ENCODE results near the gene AVPR2.
A peak's percentile ranks its signal among the peaks of the same experiment; 100 is the strongest.

AVPR2 gene

GRCh38 chrX:153879741-153880439 is 24.6 kb upstream of the AVPR2 start:
- no CpG with 5 or more reads among the region's 12 CpGs for WGBS (ENCODE audit: insufficient coverage, insufficient read length)
- Histone ChIP-seq H3K27ac (ENCODE audit: low read length) (no peak overlapping the region), H3K27me3 (ENCODE audit: control insufficient read depth, insufficient read depth, low read length) (no peaks in the 10 kb centered on the region), H3K4me3 (ENCODE audit: low read length) (no peak overlapping the region), H3K36me3 (ENCODE audit: control insufficient read depth, insufficient read depth, low read length) (no peaks in the 10 kb centered on the region), H3K4me1 (ENCODE audit: control insufficient read depth, insufficient read depth, low read length) (peaks cover 15% of the 10 kb centered on the region), H3K9me3 (ENCODE audit: control insufficient read depth, insufficient read depth, low read length) (no peaks in the 10 kb centered on the region)
- DNase-seq (ENCODE audit: low read depth, low spot score), result no peak

GRCh38 chrX:153880440-153880815 is 24.0 kb upstream of the AVPR2 start:
- no peak overlapping the region for H3K27ac ChIP-seq (ENCODE audit: low read length)
- H3K9me3 ChIP-seq (ENCODE audit: control insufficient read depth, insufficient read depth, low read length), result no peaks in the 10 kb centered on the region
- no peaks in the 10 kb centered on the region for H3K36me3 ChIP-seq (ENCODE audit: control insufficient read depth, insufficient read depth, low read length)
- no peak overlapping the region for H3K4me3 ChIP-seq (ENCODE audit: low read length)
- no CpG with 5 or more reads among the region's 6 CpGs for WGBS (ENCODE audit: insufficient coverage, insufficient read length)
- H3K27me3 ChIP-seq (ENCODE audit: control insufficient read depth, insufficient read depth, low read length), result no peaks in the 10 kb centered on the region
- H3K4me1 ChIP-seq (ENCODE audit: control insufficient read depth, insufficient read depth, low read length), result peaks cover 17% of the 10 kb centered on the region
- DNase-seq (ENCODE audit: low read depth, low spot score), result no peak

DNA sequence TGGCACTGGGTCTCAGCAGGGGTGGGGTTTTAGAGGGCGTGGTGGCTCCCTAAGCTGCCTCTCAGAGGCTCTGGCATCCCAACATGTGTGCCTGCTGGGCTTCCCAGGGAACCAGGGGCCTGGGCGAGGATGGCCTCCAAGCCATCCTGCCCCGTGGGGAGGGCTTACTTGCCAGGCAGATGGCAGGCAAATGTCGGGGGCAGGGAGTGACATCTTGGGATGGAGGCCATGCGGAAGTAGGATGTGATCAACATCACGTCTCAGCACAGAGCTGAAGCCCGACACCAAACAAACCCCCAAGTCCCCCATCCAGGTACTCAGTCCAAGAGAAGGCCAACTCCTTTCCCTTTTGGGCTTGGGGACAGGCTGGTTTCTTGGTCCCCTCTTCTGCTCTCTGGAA is 23.2 kb upstream of the AVPR2 start:
- Histone ChIP-seq H3K4me1 (ENCODE audit: control insufficient read depth, insufficient read depth, low read length) (peaks cover 13% of the 10 kb centered on the region), H3K4me3 (ENCODE audit: low read length) (no peak overlapping the region), H3K27ac (ENCODE audit: low read length) (no peak overlapping the region), H3K27me3 (ENCODE audit: control insufficient read depth, insufficient read depth, low read length) (no peaks in the 10 kb centered on the region), H3K9me3 (ENCODE audit: control insufficient read depth, insufficient read depth, low read length) (no peaks in the 10 kb centered on the region), H3K36me3 (ENCODE audit: control insufficient read depth, insufficient read depth, low read length) (no peaks in the 10 kb centered on the region)
- DNase-seq (ENCODE audit: low read depth, low spot score), result no peak
- no CpG with 5 or more reads among the region's 7 CpGs for WGBS (ENCODE audit: insufficient coverage, insufficient read length)

- DNase-seq (ENCODE audit: low read depth, low spot score), result no peak
- WGBS (ENCODE audit: insufficient coverage, insufficient read length), result no CpG with 5 or more reads among the region's 8 CpGs
- H3K4me1 ChIP-seq (ENCODE audit: control insufficient read depth, insufficient read depth, low read length), result peaks cover 13% of the 10 kb centered on the region
- H3K9me3 ChIP-seq (ENCODE audit: control insufficient read depth, insufficient read depth, low read length), result no peaks in the 10 kb centered on the region
- H3K36me3 ChIP-seq (ENCODE audit: control insufficient read depth, insufficient read depth, low read length), result no peaks in the 10 kb centered on the region
- H3K4me3 ChIP-seq (ENCODE audit: low read length), result no peak overlapping the region
- no peaks in the 10 kb centered on the region for H3K27me3 ChIP-seq (ENCODE audit: control insufficient read depth, insufficient read depth, low read length)
- no peak overlapping the region for H3K27ac ChIP-seq (ENCODE audit: low read length)
These were observed 22.4 kb upstream of the AVPR2 start for GRCh38 chrX:153882086-153882498.

GRCh38 chrX:153882557-153882956 is 21.9 kb upstream of the AVPR2 start:
- H3K4me3 ChIP-seq (ENCODE audit: low read length), result no peak overlapping the region
- H3K4me1 ChIP-seq (ENCODE audit: control insufficient read depth, insufficient read depth, low read length), result peaks cover 13% of the 10 kb centered on the region
- no peak overlapping the region for H3K27ac ChIP-seq (ENCODE audit: low read length)
- H3K27me3 ChIP-seq (ENCODE audit: control insufficient read depth, insufficient read depth, low read length), result no peaks in the 10 kb centered on the region
- no peaks in the 10 kb centered on the region for H3K9me3 ChIP-seq (ENCODE audit: control insufficient read depth, insufficient read depth, low read length)
- no CpG with 5 or more reads among the region's 7 CpGs for WGBS (ENCODE audit: insufficient coverage, insufficient read length)
- no peak for DNase-seq (ENCODE audit: low read depth, low spot score)
- H3K36me3 ChIP-seq (ENCODE audit: control insufficient read depth, insufficient read depth, low read length), result no peaks in the 10 kb centered on the region

- no CpG with 5 or more reads among the region's 13 CpGs for WGBS (ENCODE audit: insufficient coverage, insufficient read length)
- peaks cover 13% of the 10 kb centered on the region for H3K4me1 ChIP-seq (ENCODE audit: control insufficient read depth, insufficient read depth, low read length)
- H3K27me3 ChIP-seq (ENCODE audit: control insufficient read depth, insufficient read depth, low read length), result no peaks in the 10 kb centered on the region
- no peaks in the 10 kb centered on the region for H3K36me3 ChIP-seq (ENCODE audit: control insufficient read depth, insufficient read depth, low read length)
- no peak overlapping the region for H3K4me3 ChIP-seq (ENCODE audit: low read length)
- H3K27ac ChIP-seq (ENCODE audit: low read length), result no peak overlapping the region
- no peaks in the 10 kb centered on the region for H3K9me3 ChIP-seq (ENCODE audit: control insufficient read depth, insufficient read depth, low read length)
- DNase-seq (ENCODE audit: low read depth, low spot score), result no peak
These were observed 21.2 kb upstream of the AVPR2 start for GRCh38 chrX:153883163-153883843.

DNA sequence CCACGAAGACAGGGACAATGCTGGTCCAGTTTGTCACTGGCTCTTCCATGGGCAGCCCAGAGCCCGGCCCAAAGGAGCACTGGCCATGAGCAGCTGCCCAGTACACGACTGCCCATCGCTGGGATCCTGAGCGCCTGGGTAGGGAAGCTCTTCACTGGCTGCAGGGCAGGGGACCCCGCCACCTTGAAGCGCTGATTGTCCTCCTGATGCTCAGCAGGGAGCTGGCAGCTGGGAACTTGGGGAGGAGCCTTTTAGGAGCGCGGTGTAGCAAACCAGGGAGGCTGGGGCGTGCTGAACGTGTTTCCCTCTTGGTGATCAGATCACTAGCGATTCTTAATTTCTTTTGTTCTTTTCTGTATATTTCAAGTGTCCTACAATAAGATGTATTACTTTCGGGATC is 20.3 kb upstream of the AVPR2 start:
- WGBS (ENCODE audit: insufficient coverage, insufficient read length), result no CpG with 5 or more reads among the region's 13 CpGs
- no peak for DNase-seq (ENCODE audit: low read depth, low spot score)
- Histone ChIP-seq H3K27me3 (ENCODE audit: control insufficient read depth, insufficient read depth, low read length) (no peaks in the 10 kb centered on the region), H3K27ac (ENCODE audit: low read length) (no peak overlapping the region), H3K36me3 (ENCODE audit: control insufficient read depth, insufficient read depth, low read length) (no peaks in the 10 kb centered on the region), H3K4me3 (ENCODE audit: low read length) (no peak overlapping the region), H3K9me3 (ENCODE audit: control insufficient read depth, insufficient read depth, low read length) (no peaks in the 10 kb centered on the region), H3K4me1 (ENCODE audit: control insufficient read depth, insufficient read depth, low read length) (peaks cover 13% of the 10 kb centered on the region)

GRCh38 chrX:153884590-153884989 is 19.9 kb upstream of the AVPR2 start:
- no CpG with 5 or more reads among the region's 6 CpGs for WGBS (ENCODE audit: insufficient coverage, insufficient read length)
- DNase-seq (ENCODE audit: low read depth, low spot score), result no peak
- H3K36me3 ChIP-seq (ENCODE audit: control insufficient read depth, insufficient read depth, low read length), result no peaks in the 10 kb centered on the region
- H3K27me3 ChIP-seq (ENCODE audit: control insufficient read depth, insufficient read depth, low read length), result no peaks in the 10 kb centered on the region
- H3K4me1 ChIP-seq (ENCODE audit: control insufficient read depth, insufficient read depth, low read length), result peaks cover 12% of the 10 kb centered on the region
- H3K27ac ChIP-seq (ENCODE audit: low read length), result no peak overlapping the region
- no peak overlapping the region for H3K4me3 ChIP-seq (ENCODE audit: low read length)
- H3K9me3 ChIP-seq (ENCODE audit: control insufficient read depth, insufficient read depth, low read length), result no peaks in the 10 kb centered on the region

- no CpG with 5 or more reads among the region's 32 CpGs for WGBS (ENCODE audit: insufficient coverage, insufficient read length)
- peaks cover 7% of the 10 kb centered on the region for H3K4me1 ChIP-seq (ENCODE audit: control insufficient read depth, insufficient read depth, low read length)
- H3K27ac ChIP-seq (ENCODE audit: low read length), result no peak overlapping the region
- H3K36me3 ChIP-seq (ENCODE audit: control insufficient read depth, insufficient read depth, low read length), result no peaks in the 10 kb centered on the region
- no peak for DNase-seq (ENCODE audit: low read depth, low spot score)
- H3K4me3 ChIP-seq (ENCODE audit: low read length), result peak overlapping the region; percentile 55; the same call in 1 of the 2 replicates
- H3K9me3 ChIP-seq (ENCODE audit: control insufficient read depth, insufficient read depth, low read length), result no peaks in the 10 kb centered on the region
- no peaks in the 10 kb centered on the region for H3K27me3 ChIP-seq (ENCODE audit: control insufficient read depth, insufficient read depth, low read length)
These were observed 19.2 kb upstream of the AVPR2 start for GRCh38 chrX:153885208-153885787.

- DNase-seq (ENCODE audit: low read depth, low spot score), result no peak
These were observed 18.2 kb upstream of the AVPR2 start, which contains the start of gene L1CAM for GRCh38 chrX:153885968-153886903. Gene L1CAM (minus strand): TSS chrX:153886173. CDS start chrX:153875836, 10,337 bp downstream.

More at GRCh38 chrX:153885968-153886903, 18.2 kb upstream of the AVPR2 start, which contains the start of gene L1CAM:
- peaks cover 5% of the 10 kb centered on the region for H3K4me1 ChIP-seq (ENCODE audit: control insufficient read depth, insufficient read depth, low read length)
- H3K36me3 ChIP-seq (ENCODE audit: control insufficient read depth, insufficient read depth, low read length), result no peaks in the 10 kb centered on the region
- H3K27me3 ChIP-seq (ENCODE audit: control insufficient read depth, insufficient read depth, low read length), result no peaks in the 10 kb centered on the region
- no peaks in the 10 kb centered on the region for H3K9me3 ChIP-seq (ENCODE audit: control insufficient read depth, insufficient read depth, low read length)
- peak within 1 kb of the TSS; percentile 55; the same call in 1 of the 2 replicates for H3K4me3 ChIP-seq (ENCODE audit: low read length)
- no peak within 1 kb of the TSS for H3K27ac ChIP-seq (ENCODE audit: low read length)
- WGBS (ENCODE audit: insufficient coverage, insufficient read length), result no CpG with 5 or more reads among the region's 94 CpGs
